OCI-LY1 (cell line): Measurements from ENCODE around the gene GPRIN2.

ENCODE experiments used
- CTCF ChIP-seq: fragments of 200-600 bp; sonication (generic), shearing (Covaris generic); IDR thresholded peaks from 2 replicates; pipeline ENCODE4 v1.5.1; 2017; ENCODE audit warnings: mild to moderate bottlenecking, antibody characterized with exemption, low read length, moderate library complexity, mixed read lengths
- EZH2 ChIP-seq: fragments of 200-600 bp; sonication (generic), shearing (Covaris generic); IDR thresholded peaks from 2 replicates; pipeline ENCODE4 v1.8.0; 2017; ENCODE audit warnings: borderline replicate concordance, mixed run types, mild to moderate bottlenecking, antibody characterized with exemption, low read length, moderate library complexity, mixed read lengths

- TF ChIP-seq CTCF: no peak
- TF ChIP-seq EZH2: no peak
Observed at GRCh38 chr10:46515793-46516192, 40.7 kb downstream of the GPRIN2 start.
